ENCODE measurements around the gene RSPO4.
A peak's percentile ranks its signal among the peaks of the same experiment; 100 is the strongest.

Gene RSPO4

DNA sequence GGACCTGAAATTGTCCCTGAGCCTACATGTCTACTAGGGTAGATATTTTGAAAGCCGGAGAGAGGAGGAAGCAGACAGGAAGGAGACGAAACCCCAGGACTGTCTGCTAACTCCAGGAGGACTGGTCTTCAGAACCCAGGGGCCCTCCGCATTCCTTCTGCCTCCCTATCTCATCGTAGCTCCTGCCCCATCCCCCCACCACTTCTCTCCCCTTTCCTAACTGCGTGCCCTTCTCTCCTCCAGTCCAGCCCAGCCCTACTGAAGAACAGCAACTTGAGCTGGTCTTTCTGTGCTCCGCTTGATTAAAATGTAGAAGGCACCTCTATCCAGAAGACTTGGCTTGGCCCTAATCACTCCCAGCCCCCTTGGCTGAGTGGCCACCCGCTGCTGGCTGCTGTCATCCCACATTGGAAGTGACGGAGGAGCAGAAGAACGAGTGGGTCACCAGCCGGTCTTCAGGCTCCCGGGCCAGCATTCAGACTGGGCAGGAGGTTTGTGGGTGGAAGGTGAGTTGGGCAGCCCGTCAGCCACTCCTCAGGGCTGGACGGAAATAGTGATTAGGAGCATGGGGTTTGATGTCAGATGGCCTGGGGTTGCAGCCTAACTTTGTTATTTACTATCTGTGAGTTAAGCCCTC lies 57.2 kb downstream of the RSPO4 start:
- Histone ChIP-seq H3K27ac (no peak overlapping the region), H3K4me3 (no peak overlapping the region)
- peak; percentile 60 for DNase-seq (ENCODE audit: low spot score)
- TF ChIP-seq, protein P1, sequence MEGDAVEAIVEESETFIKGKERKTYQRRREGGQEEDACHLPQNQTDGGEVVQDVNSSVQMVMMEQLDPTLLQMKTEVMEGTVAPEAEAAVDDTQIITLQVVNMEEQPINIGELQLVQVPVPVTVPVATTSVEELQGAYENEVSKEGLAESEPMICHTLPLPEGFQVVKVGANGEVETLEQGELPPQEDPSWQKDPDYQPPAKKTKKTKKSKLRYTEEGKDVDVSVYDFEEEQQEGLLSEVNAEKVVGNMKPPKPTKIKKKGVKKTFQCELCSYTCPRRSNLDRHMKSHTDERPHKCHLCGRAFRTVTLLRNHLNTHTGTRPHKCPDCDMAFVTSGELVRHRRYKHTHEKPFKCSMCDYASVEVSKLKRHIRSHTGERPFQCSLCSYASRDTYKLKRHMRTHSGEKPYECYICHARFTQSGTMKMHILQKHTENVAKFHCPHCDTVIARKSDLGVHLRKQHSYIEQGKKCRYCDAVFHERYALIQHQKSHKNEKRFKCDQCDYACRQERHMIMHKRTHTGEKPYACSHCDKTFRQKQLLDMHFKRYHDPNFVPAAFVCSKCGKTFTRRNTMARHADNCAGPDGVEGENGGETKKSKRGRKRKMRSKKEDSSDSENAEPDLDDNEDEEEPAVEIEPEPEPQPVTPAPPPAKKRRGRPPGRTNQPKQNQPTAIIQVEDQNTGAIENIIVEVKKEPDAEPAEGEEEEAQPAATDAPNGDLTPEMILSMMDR (IDR thresholded peaks at IDR 0.05): no peak

DNA sequence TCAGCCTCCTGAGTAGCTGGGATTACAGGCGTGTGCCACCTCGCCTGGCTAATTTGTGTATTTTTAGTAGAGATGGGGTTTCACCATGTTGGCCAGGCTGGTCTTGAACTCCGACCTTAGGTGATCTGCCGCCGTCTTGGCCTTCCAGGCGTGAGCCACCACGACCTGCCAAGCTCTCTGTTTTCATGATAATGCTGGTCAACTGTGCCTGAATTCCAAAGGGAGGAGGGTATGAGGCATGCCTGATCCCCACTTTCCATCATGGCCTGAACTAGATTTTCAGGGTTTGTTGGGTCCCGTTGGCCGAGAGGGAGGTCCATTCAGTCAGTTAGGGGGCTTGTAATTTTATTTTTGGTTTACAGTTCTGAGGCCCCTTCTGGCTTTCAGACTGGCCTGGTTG lies 58.0 kb downstream of the RSPO4 start:
- H3K4me3 ChIP-seq: no peak overlapping the region
- no peak overlapping the region for H3K27ac ChIP-seq
- TF ChIP-seq, protein P1 (IDR thresholded peaks at IDR 0.05): no peak
- DNase-seq (ENCODE audit: low spot score): peak; percentile 16

DNA sequence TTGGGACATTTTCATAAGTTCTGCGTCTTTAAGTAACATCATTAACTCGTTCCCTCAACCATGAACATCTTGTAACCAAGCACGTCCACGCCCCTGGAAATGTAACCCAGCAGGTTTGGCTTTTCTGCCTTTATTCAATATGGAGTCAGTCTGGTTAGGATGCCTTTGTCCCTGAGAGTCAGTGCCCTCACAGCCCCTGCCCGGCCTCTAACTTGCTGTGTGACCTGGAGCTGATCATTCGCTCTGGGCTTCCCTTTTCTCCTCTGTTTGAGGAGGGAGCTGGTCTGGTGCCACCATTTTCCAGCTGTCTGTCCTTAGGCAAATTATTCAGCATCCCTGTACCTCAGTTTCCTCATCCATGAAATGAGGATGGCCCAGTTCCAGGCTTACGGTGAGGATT lies 59.5 kb downstream of the RSPO4 start:
- peak; percentile 63 for DNase-seq (ENCODE audit: low spot score)
- TF ChIP-seq, protein P1 (IDR thresholded peaks at IDR 0.05): no peak
- Histone ChIP-seq H3K27ac (no peak overlapping the region), H3K4me3 (no peak overlapping the region)

DNA sequence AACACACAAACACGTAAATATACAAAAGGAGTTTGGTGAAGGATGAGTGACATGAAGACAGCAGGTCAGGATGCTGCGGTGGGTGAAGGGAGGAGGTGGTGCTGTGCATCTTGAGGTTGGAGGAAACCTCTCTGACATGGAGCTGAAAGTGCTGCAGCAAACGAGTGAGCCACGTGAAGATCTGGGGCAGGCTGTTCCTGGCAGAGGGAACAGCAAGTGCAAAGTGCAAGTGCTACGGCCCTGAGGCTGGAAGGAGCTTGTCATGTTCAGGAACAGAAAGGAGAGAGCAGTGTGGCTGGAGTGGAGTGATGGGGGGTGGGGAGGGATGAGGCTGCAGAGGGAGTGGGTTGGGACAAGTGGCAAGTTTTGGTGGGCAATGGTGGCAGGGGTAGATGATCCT lies 61.2 kb downstream of the RSPO4 start:
- TF ChIP-seq, protein P1 (IDR thresholded peaks at IDR 0.05): no peak
- Histone ChIP-seq H3K27ac (no peak overlapping the region), H3K4me3 (no peak overlapping the region)
- peak; percentile 19 for DNase-seq (ENCODE audit: low spot score)

DNA sequence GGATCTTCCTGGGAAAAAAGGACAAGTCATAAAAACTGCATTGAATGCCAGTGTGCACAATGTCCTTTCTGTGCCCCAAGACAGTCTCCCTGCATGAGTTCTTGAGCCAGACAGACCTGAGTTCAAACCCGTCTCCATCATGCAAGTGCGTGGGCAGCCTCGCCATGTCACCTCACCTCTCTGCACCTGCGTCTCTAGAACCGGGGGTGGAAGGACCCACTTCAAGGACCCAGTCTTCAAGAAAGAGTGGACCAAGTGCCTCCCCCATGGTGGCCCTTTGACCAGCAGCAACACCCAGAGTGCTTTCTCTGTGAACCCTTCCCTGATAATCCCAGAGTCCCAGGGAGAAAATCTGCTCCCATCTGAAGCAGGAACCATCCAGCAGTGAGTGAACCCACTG lies 62.5 kb downstream of the RSPO4 start:
- TF ChIP-seq, protein P1 (IDR thresholded peaks at IDR 0.05): no peak
- Histone ChIP-seq H3K4me3 (no peak overlapping the region), H3K27ac (no peak overlapping the region)
- DNase-seq (ENCODE audit: low spot score): peak; percentile 40

DNA sequence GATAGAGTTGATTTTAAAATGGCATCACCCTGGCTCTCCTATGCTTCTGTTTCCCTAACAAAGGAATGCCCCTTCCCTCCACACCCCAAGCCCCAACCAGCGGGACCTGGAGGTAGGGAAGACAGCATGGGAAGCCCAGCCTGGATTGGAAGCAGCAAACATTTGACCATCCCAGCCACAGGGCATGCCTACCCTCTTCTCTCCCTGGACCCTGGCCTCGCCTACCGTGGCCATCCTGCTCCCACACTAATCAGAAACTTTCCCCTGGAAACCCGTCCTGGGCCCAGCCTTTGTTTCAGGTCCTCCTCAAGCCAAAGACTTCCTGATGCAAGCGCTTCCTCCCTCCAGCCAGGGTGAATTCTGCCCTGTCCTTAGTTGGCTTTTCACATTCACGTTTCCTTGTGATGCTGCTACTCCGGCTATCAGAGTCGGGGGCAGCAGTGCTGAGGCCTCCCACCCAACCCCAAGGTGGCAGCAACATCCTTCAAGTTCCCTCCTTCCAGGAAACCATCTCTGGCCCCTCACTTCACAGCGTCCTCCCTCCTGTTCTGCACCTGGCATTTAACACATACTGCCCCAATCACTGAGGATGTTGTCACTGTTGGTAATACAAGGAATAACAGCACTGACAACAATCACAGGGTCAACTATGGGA lies 67.8 kb downstream of the RSPO4 start:
- peak; percentile 66 for DNase-seq (ENCODE audit: low spot score)
- no peak overlapping the region for H3K4me3 ChIP-seq
- TF ChIP-seq, protein P1 (IDR thresholded peaks at IDR 0.05): no peak
- H3K27ac ChIP-seq: no peak overlapping the region

DNA sequence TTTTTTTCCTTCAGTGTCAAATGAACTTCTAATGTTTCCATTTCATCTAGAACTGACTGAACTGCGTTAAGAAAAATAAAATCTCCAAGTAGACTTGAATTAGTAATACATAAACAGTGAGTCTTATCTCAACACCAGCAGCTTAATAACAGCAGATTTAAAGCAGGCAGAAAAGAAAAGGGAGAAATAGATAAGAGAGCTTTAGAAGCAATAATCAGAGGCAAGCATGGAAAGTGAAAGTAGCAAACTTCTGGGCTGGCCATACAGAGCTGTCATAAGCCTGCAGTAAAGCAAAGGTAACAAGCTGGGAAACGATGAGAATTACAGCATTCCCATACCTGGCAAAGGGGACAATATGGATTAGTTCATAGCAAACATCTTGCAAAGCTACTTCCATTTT lies 69.1 kb downstream of the RSPO4 start:
- TF ChIP-seq, protein P1 (IDR thresholded peaks at IDR 0.05): no peak
- no peak overlapping the region for H3K27ac ChIP-seq
- no peak for DNase-seq (ENCODE audit: low spot score)
- H3K4me3 ChIP-seq: no peak overlapping the region
